ENCODE measurements around the gene CSMD2. TPM values are rescaled to one million over a fixed set of nuclear protein-coding genes. Genes with fewer than 3 reads are reported as not detected.

The CSMD2 gene
- total RNA-seq, 4 donors from 2014 or later, result 0.09 to 0.20 TPM; not detected in 2

DNA sequence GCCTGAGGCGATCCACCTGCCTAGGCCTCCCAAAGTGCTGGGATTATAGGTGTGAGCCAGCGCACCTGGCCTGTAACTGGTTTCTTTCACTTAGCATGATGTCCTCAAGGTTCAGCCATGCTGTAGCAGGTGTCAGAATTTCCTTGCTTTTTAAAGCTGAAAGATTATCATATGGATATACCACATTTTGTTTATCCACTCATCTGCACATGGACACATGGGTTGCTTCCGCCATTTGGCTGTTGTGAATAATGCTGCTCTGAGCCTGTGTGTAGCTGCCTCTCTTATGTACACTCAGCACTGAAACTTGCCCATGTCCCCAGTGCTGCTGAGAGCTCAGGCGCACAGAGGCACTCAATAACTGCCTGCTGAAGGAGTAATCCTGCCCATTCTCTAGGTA lies 11.8 kb downstream of the CSMD2 start:
- Histone ChIP-seq H3K36me3 (no peaks in the 10 kb centered on the region), H3K27me3 (no peaks in the 10 kb centered on the region), H3K9me3 (no peaks in the 10 kb centered on the region), H3K4me1 (no peaks in the 10 kb centered on the region), H3K27ac (no peak overlapping the region), H3K4me3 (no peak overlapping the region)
- TF ChIP-seq, protein P1, sequence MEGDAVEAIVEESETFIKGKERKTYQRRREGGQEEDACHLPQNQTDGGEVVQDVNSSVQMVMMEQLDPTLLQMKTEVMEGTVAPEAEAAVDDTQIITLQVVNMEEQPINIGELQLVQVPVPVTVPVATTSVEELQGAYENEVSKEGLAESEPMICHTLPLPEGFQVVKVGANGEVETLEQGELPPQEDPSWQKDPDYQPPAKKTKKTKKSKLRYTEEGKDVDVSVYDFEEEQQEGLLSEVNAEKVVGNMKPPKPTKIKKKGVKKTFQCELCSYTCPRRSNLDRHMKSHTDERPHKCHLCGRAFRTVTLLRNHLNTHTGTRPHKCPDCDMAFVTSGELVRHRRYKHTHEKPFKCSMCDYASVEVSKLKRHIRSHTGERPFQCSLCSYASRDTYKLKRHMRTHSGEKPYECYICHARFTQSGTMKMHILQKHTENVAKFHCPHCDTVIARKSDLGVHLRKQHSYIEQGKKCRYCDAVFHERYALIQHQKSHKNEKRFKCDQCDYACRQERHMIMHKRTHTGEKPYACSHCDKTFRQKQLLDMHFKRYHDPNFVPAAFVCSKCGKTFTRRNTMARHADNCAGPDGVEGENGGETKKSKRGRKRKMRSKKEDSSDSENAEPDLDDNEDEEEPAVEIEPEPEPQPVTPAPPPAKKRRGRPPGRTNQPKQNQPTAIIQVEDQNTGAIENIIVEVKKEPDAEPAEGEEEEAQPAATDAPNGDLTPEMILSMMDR (IDR thresholded peaks at IDR 0.05 in 4 of 5, conservative IDR thresholded peaks at IDR 0.05 in 1 of 5), result no peak
- TF ChIP-seq POLR2A (IDR thresholded peaks at IDR 0.05), result no peak
- ATAC-seq (no peak), DNase-seq (no peak)
- intact Hi-C loops (cut with DNase I; ENCODE audit: low total_unique reads), result no loop called here
- in situ Hi-C loops (cut with MboI; ENCODE audit: low sequenced_read_pairs in 4 of 4), result loop anchor here in 1 of 4 donors (25.0 kb wide), 2 partner anchors 416 to 516 kb away; no protein-coding TSS in a partner anchor

DNA sequence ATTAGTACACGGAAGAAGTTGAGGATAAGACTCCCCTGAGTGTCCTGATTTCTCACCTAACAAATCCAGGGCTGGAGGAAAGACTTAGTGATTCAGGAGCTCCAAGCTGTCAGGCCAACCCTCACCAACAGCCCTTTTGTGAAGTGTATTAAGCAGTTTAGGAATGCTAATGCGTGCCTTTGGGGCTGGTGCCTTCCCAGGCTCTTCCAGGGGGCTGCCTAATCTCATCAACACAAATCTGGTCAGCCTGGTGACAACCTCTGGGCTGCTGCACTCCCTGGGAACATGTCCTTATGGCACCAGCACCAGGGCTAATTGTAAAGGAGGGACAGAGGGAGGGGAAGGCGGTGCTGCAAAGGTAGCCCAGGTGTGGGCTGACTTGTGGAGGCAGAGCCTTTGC lies 15.5 kb downstream of the CSMD2 start:
- no peak for DNase-seq
- Histone ChIP-seq H3K4me1 (no peaks in the 10 kb centered on the region), H3K4me3 (no peak overlapping the region), H3K36me3 (no peaks in the 10 kb centered on the region), H3K9me3 (no peaks in the 10 kb centered on the region), H3K27me3 (peaks cover 0 to 8% (median 0%) of the 10 kb centered on the region in 3 donors), H3K27ac (no peak overlapping the region)
- intact Hi-C loops (cut with DNase I; ENCODE audit: low total_unique reads), result no loop called here
- TF ChIP-seq POLR2A (IDR thresholded peaks at IDR 0.05), result no peak
- TF ChIP-seq, protein P1 (IDR thresholded peaks at IDR 0.05 in 4 of 5, conservative IDR thresholded peaks at IDR 0.05 in 1 of 5), result no peak
- no peak for ATAC-seq
- in situ Hi-C loops (cut with MboI; ENCODE audit: low sequenced_read_pairs in 4 of 4), result no loop called here

DNA sequence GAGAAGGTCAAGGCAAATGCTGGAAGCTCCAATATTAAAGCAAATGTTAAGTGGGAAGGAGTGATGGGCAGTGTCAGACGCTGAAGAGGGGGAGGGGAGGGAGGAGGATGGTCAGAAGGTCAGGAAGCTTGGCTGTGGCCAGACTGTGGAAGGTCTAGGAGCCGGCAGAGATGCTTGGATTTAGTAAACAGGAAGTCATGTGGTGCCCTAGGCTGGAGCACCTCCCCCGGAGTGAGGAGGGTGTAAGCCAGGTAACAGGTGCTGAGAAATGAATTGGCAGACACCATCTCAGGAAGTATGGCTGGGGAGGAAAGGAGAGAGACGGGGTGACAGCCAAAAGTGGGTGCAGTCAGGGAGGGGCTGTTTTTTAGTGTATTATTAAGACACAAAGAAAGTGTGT lies 17.7 kb downstream of the CSMD2 start:
- Histone ChIP-seq H3K4me1 (no peaks in the 10 kb centered on the region), H3K4me3 (no peak overlapping the region), H3K9me3 (no peaks in the 10 kb centered on the region), H3K36me3 (no peaks in the 10 kb centered on the region), H3K27ac (no peak overlapping the region), H3K27me3 (peaks cover 0 to 8% (median 0%) of the 10 kb centered on the region in 3 donors)
- TF ChIP-seq, protein P1 (IDR thresholded peaks at IDR 0.05 in 4 of 5, conservative IDR thresholded peaks at IDR 0.05 in 1 of 5), result no peak
- TF ChIP-seq POLR2A (IDR thresholded peaks at IDR 0.05), result no peak
- intact Hi-C loops (cut with DNase I; ENCODE audit: low total_unique reads), result no loop called here
- DNase-seq (no peak), ATAC-seq (no peak)
- in situ Hi-C loops (cut with MboI; ENCODE audit: low sequenced_read_pairs in 4 of 4), result no loop called here

DNA sequence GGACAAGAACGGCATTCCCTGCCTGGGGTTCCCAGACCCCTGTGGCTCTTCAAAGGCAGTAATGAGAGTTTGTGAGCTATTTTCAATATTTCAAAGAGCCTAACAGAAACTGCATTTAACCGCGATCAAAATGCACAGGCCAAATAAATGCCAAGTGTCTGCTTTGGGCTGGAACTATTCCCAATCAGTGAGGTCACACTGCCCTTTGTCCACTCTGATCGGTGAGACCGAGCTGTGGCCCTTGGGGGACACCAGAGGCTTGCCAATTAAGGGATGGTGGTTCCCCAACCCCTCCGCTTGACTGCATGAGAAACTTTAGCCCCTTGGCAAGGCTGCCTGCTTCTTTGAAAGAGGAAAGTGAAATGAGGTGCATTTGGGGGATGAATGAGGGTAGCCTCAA lies 20.3 kb downstream of the CSMD2 start:
- ATAC-seq (no peak), DNase-seq (no peak)
- no peaks in the 10 kb centered on the region for H3K4me1 ChIP-seq
- no peak overlapping the region for H3K4me3 ChIP-seq
- in situ Hi-C loops (cut with MboI; ENCODE audit: low sequenced_read_pairs in 4 of 4) (no loop called here), intact Hi-C loops (cut with DNase I; ENCODE audit: low total_unique reads) (no loop called here)
- H3K27me3 ChIP-seq, result peaks cover 0 to 8% (median 0%) of the 10 kb centered on the region in 3 donors
- no peaks in the 10 kb centered on the region for H3K36me3 ChIP-seq
- TF ChIP-seq, protein P1 (IDR thresholded peaks at IDR 0.05 in 4 of 5, conservative IDR thresholded peaks at IDR 0.05 in 1 of 5), result no peak
- no peak for TF ChIP-seq POLR2A (IDR thresholded peaks at IDR 0.05)
- H3K9me3 ChIP-seq, result no peaks in the 10 kb centered on the region
- H3K27ac ChIP-seq, result no peak overlapping the region

DNA sequence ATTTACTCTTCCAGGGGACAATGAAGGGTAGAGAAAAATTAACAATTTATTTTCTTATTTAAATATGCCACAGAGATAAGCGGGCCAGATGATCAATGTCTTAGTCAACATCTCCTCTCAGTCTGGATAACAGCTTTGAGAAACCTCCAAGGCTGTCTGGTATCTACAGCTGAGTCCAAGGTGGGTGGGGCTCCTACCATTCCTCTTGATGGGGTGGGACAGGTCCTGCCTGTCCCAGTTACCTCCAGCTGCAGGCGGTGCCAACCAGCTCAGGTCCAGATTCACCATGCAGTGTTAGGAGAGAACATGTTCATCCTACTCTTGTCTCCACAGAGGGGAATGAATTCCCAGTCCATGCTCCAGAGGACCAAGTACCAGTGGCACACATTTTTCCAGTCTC lies 21.1 kb downstream of the CSMD2 start:
- ATAC-seq, result no peak
- H3K9me3 ChIP-seq, result no peaks in the 10 kb centered on the region
- in situ Hi-C loops (cut with MboI; ENCODE audit: low sequenced_read_pairs in 4 of 4) (no loop called here), intact Hi-C loops (cut with DNase I; ENCODE audit: low total_unique reads) (no loop called here)
- no peaks in the 10 kb centered on the region for H3K36me3 ChIP-seq
- TF ChIP-seq, protein P1 (IDR thresholded peaks at IDR 0.05 in 4 of 5, conservative IDR thresholded peaks at IDR 0.05 in 1 of 5), result no peak
- no peak for TF ChIP-seq POLR2A (IDR thresholded peaks at IDR 0.05)
- no peak for DNase-seq
- H3K27me3 ChIP-seq, result peaks cover 0 to 8% (median 0%) of the 10 kb centered on the region in 3 donors
- no peak overlapping the region for H3K4me3 ChIP-seq
- H3K27ac ChIP-seq, result no peak overlapping the region
- no peaks in the 10 kb centered on the region for H3K4me1 ChIP-seq

All from gastrocnemius medialis (tissue), 4 donors.